HG03025 (cell line): ENCODE results near the gene COL23A1.
"Not testable (repeated sequence)": the region's sequence is repeated elsewhere in the genome, so short reads cannot be mapped to it uniquely, and the experiment has no call there.

Experiments
- ATAC-seq: cut with Tn5 transposase; IDR thresholded peaks from one replicate; pipeline ENCODE4 v1.9.1; 2021; ENCODE audit warnings: mild to moderate bottlenecking, moderate library complexity; ENCODE audit not compliant: unreplicated experiment, low FRiP score

COL23A1 gene

DNA sequence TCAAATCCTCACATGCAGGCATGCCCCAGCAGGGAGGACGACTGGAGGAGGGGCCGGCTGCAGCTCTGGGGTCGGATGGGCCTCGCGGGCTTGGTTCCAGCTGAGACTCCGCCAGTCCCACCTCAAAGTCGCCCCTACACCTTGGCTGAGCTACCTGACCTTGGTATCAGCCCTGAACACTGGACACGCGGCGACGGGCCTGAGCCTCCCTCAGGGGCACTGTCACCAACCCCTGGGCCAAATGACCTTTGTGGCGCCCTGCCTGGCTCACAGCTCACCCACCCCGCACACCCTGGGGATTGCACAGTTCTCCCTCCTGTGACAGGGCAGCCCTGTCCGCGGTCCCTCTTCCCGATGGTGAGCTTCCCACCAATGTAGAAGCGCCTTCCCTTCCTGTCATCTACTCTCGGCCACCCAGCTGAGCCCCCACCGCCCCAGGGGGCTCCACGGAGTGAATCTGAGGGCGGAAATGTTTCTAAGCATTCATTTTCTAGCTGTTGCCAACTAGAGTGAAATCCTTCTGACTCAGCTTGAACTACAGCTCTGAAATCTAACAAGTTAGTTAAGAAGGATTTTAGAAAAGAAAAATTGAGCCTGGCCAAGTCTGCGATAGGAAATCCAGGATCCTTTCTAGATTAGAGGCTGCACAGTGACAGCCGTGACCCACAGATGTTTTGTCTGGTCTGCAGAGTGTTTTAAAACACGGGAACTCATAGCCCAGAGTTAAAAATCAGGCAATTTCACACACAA, 218.7 kb downstream of the COL23A1 start:
- ATAC-seq, result no peak

DNA sequence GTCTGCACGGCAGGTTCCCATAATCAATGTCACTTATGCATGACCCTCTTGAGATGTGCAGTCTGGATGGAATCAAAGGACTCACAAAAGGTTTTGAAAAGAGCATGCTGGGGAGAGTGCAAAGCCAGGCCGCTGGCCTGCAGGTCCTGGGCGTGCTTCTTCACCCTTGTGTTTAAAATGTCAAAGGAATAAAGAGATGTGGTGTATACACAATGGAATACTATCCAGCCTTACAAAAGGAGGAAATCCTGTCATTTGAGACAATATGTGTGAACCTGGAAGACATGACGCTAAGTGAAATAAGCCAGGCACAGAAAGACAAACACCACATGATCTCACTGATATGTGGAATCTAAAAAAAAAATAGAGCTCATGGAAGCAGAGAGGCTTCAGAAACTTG, 220.1 kb downstream of the COL23A1 start:
- no peak for ATAC-seq

DNA sequence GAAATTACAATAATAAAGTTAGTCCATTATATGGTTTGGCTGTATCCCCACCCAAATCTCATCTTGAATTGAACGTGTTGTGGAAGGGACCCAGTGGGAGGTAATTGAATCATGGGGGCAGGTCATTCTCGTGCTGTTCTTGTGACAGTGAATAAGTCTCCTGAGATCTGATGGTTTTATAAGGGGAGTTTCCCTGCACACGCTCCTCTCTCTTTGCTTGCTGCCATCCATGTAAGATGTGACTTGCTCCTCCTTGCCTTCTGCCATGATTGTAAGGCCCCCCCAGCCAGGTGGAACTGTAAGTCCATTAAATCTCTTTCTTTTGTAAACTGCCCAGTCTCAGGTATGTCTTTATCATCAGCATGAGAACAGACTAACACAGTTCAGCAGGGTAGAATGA, 220.7 kb downstream of the COL23A1 start:
- ATAC-seq, result not testable (repeated sequence)

- no peak for ATAC-seq
These were observed 221.4 kb downstream of the COL23A1 start for GRCh38 chr5:178368716-178369300.

GRCh38 chr5:178368274-178368673, 221.9 kb downstream of the COL23A1 start:
- no peak for ATAC-seq

- no peak for ATAC-seq
These were observed 222.5 kb downstream of the COL23A1 start for GRCh38 chr5:178367736-178368120.

- ATAC-seq, result no peak
These were observed 223.0 kb downstream of the COL23A1 start for GRCh38 chr5:178366998-178367735.

DNA sequence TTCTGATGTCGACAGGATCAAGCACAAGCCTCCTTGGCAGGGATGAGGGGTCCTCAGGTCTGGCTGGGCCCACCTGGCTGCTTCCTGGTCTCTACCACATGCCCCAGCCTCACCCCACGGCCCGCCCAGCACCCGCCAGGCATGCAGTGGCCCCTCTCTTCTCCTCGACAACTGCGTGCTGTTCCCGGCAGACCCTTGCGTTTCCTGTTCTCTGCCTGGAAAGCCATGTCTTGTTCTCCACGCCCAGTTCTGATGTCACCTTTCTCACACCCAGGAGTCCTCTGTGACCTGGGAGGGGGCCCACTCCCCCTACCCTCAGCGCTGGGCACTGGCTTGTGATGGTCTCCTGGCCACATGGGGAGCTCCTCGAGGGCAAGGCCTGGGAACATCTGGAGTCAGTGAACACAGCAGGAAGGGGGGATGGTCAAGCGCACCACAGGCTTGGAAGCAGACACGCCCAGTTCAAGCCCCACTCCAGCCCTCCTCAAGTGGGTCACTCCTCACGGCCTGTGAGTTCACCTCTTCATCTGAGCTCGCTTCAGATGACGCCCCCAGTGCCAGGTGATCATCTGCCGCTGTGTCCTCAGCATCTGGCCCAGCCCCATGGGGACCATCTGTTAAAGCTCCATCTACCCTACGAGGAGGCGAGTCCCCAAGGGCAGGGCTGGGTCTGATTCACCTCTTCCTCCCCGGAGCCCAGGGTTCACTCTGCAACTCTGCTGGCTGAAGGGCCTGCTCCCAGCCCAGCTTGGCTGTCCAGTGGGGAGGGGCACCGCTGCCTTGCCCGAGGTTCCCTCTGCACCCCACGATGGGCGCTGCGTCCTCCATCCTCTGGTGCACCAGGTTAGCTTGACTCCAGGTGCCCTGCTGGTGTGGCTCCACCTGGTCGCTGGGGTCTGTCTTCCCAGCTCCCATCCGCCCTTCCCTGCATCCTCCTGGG, 224.4 kb downstream of the COL23A1 start:
- ATAC-seq, result no peak

- no peak for ATAC-seq
These were observed 225.9 kb downstream of the COL23A1 start for GRCh38 chr5:178364326-178364675.

GRCh38 chr5:178363501-178364325, 226.5 kb downstream of the COL23A1 start:
- ATAC-seq, result no peak

GRCh38 chr5:178361657-178362445, 228.3 kb downstream of the COL23A1 start:
- no peak for ATAC-seq

- ATAC-seq, result no peak
These were observed 229.3 kb downstream of the COL23A1 start for GRCh38 chr5:178360926-178361235.

GRCh38 chr5:178360222-178360925, 229.8 kb downstream of the COL23A1 start:
- ATAC-seq, result no peak

GRCh38 chr5:178359738-178360137, 230.5 kb downstream of the COL23A1 start:
- ATAC-seq, result no peak

DNA sequence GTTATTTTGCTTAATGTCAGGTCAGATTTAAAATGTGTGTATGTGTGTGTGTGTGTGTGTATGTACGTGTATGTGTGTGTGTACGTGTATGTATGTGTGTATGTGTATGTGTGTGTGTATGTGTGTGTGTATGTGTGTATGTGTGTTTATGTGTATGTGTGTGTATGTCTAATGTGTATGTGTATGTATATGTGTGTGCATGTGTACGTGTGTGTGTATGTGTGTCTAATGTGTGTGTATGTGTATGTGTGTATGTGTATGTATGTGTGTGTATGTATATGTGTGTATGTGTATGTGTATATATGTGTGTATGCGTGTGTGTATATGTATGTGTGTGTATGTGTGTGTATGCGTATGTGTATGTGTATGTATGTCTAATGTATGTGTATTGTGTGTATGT, 232.5 kb downstream of the COL23A1 start:
- no peak for ATAC-seq

- ATAC-seq, result no peak
These were observed 233.1 kb downstream of the COL23A1 start for GRCh38 chr5:178357121-178357521.

GRCh38 chr5:178356431-178356872, 233.7 kb downstream of the COL23A1 start:
- ATAC-seq, result no peak

DNA sequence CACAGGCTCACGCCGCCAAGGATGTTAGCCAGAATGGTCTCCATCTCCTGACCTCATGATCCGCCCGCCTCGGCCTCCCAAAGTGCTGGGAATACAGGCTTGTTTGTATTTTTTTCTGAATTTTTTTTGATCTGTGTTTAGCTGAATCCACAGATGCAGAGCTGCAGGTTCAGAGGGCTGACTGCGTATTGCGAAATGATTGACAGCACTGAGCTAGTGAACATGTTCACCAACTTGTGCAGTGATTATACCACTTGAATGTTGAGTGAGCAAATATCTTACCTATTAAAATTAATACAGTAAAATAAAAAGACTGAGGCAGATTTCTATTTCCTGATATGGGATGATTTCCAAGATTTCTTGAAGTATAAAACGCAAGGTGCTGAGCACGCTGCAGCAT, 234.5 kb downstream of the COL23A1 start:
- no peak for ATAC-seq

DNA sequence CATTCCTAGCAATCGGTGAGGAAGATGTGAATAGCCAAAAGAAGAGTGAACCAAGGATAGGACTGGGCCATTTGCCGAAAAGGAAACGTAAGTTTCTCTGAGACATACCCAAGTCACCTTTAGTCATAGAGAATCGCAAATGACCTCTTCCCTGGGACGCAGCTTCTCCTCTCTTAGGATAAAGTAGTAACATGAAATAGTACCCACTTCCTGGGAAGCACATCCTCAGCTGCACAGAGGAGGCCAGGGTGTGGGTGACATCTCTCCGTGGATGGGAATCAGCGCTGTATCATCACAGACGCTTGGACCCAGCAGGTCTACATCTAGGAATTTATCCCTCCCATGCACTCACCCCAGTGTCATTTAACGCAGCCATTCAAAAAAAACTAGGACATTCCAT, 236.7 kb downstream of the COL23A1 start:
- ATAC-seq, result no peak
